HG03457 (cell line): ENCODE measurements around the gene TAAR1.
A peak's percentile ranks its signal among the peaks of the same experiment; 100 is the strongest.
"Not testable (repeated sequence)": the region's sequence is repeated elsewhere in the genome, so short reads cannot be mapped to it uniquely, and the experiment has no call there.

Source experiments
- ATAC-seq: cut with Tn5 transposase; IDR thresholded peaks from one replicate; pipeline ENCODE4 v1.9.1; 2021; ENCODE audit warnings: moderate number of reproducible peaks; ENCODE audit not compliant: unreplicated experiment

Gene TAAR1, protein sequence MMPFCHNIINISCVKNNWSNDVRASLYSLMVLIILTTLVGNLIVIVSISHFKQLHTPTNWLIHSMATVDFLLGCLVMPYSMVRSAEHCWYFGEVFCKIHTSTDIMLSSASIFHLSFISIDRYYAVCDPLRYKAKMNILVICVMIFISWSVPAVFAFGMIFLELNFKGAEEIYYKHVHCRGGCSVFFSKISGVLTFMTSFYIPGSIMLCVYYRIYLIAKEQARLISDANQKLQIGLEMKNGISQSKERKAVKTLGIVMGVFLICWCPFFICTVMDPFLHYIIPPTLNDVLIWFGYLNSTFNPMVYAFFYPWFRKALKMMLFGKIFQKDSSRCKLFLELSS

GRCh38 chr6:132659082-132659481 lies at the start of gene TAAR1:
Gene TAAR1 (minus strand): TSS chr6:132659182. CDS start chr6:132646003, 13,179 bp downstream.
- ATAC-seq: no peak

DNA sequence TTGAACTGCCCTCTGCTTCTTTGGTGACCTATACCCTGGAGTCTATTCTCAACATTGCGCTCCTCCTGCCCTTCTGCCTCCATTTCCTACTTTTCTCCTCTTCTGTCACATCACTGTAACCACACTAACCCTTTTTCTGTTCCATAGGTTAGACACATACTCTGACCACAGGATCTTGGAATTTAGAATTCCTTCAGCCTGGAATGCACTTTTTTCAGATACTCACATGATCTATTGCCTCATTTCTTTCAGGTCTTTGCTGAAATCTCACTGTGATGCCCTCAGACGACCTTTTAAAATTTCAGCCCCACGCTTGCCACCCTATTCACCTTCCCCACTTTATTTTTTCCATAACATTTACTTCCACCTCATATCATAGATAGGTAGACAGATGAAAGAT lies 49.8 kb upstream of the TAAR1 start:
- ATAC-seq: no peak

- ATAC-seq: no peak
These were observed 49.0 kb upstream of the TAAR1 start for GRCh38 chr6:132708002-132708401.

DNA sequence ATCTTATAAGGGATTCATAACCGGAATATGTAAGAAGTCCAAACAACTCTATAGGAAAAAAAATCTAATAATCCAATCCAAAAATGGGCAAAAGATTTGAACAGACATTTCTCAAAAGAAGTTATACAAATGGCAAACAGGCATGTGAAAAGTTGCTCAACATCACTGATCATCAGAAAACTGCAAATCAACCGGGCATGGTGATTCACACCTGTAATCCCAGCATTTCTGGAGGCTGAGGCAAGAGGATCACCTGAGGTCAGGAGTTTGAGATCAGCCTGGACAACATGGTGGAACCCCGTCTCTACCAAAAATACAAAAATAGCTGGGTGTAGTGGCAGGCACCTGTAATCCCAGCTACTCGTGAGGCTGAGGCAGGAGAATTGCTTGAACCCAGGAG lies 47.8 kb upstream of the TAAR1 start:
- not testable (repeated sequence) for ATAC-seq

DNA sequence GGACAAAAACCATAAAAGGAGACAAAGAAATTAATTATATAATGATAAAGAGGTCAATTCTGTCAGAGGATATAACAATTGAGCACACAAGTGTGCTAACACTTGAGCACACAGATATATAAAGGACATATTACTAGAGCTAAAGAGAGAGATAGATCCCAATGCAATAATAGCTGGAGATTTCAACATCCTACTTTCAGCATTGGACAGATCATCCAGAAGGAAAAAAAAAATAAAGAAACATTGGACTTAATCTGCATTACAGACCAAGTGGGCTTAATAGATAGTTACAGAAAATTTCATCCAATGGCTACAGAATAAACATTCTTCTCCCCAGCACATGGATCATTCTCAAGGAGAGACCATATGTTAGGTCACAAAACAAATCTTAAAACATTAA lies 45.0 kb upstream of the TAAR1 start:
- no peak for ATAC-seq

DNA sequence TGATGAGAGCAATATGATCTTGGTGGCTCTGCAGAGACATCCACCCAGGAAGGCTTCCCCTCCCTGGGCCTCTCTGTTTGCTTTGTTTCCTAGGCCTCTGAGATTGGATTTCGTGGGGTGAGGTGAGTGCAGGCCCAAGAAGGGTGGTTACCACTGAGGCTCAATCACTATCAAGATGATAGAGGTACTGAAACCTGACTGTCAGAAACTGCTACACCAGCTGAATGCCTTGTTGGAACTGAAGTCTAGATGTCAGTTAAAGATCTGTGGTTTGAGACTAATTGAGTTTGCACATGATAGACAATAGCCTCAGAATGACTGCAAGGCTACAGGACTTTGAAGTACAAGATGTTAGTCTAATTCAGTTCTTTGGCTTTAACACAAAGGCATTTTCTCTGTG lies 39.6 kb upstream of the TAAR1 start:
- ATAC-seq: no peak

DNA sequence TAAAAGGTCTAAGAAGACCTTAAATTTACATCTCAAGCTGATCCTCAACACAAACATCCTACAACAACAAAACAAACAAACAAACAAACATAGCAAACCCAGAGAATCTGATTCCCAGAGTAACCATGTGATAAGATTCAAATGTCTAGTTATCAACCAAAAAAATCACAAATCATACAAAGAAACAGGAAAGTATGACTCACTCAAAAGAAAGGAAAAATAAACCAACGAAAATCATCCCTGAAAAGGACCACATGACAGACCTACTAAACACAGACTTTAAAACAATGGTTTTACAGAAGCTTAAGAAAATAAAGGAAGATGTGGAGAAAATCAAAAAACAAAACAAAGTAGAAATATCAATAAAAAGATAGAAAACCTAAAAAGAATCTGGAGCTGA lies 36.8 kb upstream of the TAAR1 start:
- ATAC-seq: no peak

DNA sequence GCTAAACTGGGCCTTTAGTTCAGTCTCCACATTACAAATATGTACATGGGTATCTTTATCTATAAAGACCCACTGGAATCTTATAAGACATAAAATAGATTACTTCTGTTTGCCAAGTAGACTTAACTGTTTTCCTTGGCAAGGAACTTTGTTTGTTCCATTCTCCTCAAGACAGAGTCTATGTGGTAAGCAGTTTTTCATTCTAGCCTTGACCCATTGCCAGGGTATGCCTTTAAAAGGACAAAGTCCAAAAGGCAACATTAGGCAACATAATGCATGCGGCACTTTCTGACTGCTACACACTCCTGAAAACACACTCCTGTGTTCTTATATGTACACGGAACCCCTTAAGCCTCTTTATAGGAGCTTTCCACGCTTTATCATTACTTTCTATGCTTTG lies 34.5 kb upstream of the TAAR1 start:
- ATAC-seq: no peak

GRCh38 chr6:132690678-132691077 lies 31.7 kb upstream of the TAAR1 start:
- ATAC-seq: no peak

- no peak for ATAC-seq
These were observed 28.3 kb upstream of the TAAR1 start for GRCh38 chr6:132687306-132687705.

DNA sequence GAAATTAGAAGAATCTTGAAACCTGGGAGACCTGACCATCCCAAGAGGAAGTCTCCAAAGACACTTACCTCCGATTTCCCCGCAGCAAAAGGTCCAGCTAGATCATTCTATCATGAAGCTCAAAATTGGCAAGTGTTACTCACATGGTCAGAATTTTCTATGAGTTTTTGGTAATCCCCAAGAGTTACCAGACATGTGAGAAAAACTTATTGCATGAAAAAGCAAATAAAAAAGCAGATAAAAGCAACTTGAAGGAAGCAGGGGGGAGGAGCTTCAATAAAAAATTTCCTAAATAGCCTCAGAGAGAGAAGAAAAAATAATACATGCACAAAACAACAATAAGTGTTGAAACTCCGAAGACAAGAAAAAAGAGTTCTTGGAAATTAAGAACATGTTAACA lies 27.5 kb upstream of the TAAR1 start:
- ATAC-seq: no peak

GRCh38 chr6:132685009-132685408 lies 26.0 kb upstream of the TAAR1 start:
- ATAC-seq: no peak

GRCh38 chr6:132684272-132684671 lies 25.3 kb upstream of the TAAR1 start:
- no peak for ATAC-seq

- no peak for ATAC-seq
These were observed 24.6 kb upstream of the TAAR1 start for GRCh38 chr6:132683543-132683942.

DNA sequence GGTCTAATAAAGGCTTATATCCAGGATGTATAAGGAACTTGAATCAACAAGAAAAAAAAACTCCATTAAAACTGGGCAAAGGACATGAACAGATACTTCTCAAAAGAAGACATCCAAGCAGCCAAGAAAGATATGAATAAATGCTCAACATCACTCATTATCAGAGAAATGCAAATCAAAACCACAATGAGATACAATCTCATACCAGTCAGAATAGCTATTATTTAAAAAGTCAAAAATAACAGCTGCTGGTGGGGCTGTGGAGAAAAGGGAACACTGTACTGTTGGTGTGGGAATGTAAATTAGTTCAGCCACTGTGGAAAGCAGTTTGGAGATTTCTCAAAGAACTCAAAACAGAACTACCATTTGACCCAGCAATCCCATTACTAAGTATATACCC lies 20.1 kb upstream of the TAAR1 start:
- ATAC-seq: peak; percentile 62

- ATAC-seq: no peak
These were observed 16.8 kb upstream of the TAAR1 start for GRCh38 chr6:132675749-132676148.

- ATAC-seq: no peak
These were observed 16.0 kb upstream of the TAAR1 start for GRCh38 chr6:132675002-132675401.

- no peak for ATAC-seq
These were observed 14.6 kb upstream of the TAAR1 start for GRCh38 chr6:132673376-132674094.

DNA sequence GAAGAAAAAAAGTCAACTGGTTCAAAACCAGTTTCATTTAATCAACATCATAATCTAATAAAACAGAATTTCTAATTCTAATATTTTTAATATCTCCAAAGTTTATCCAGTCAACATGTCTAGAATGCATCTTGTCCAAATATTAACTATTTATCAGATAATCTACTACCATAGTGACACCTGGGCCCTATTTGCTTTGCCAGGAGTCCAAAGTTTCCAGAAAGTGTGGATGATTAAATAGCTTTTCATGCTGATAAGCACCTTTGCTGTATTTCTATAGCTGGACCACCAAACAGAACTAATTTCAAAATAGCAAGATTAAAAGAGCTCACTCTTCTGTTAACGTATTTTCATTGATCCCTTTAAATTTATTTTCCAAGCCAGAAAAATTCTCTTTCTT lies 12.3 kb upstream of the TAAR1 start:
- no peak for ATAC-seq

DNA sequence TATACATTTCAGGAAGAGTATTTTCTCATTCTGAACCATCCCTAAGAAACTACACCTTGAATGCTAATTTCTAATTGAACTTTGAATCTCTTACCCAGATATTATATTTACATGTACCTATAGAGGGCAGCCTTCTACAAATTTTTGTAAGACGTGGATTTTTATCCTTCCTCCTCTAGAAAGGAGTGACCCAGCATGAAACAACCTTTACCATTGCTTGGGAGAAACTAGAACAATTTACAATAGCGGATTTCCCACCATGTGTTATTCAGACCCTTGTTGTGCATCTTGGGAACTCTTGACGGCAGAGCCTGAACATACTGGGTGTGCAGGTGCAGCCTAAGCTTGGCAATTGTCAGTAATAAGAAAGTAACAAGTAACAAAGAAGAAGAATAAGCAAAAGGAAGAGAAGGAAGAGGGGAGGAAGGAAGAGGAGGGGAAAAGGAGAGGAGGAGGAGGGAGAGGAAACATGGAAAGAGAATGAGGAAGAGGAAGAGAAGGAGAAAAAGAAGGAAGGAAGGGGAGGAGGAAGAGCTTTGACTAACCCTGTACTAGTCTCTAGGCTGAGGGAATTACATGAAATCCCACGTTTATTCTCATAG lies 10.8 kb upstream of the TAAR1 start:
- no peak for ATAC-seq

GRCh38 chr6:132666118-132666517 lies 7.1 kb upstream of the TAAR1 start:
- ATAC-seq: no peak
